ENCODE results near the gene CCL16.

CCL16 gene

GRCh38 chr17:36017799-36018198 is 36.5 kb upstream of the CCL16 start, which contains the start of gene CCL23:
Gene CCL23, minus strand, starts transcription at chr17:36017972. Its CDS starts 75 bp downstream, at chr17:36017897.
- TF ChIP-seq SIN3A (IDR thresholded peaks at IDR 0.05; ENCODE audit: borderline replicate concordance, insufficient read depth, low read length), result no peak
- no peak for TF ChIP-seq FOXP2 (optimal IDR thresholded peaks at IDR 0.05; ENCODE audit: borderline replicate concordance, extremely low read depth, extremely low read length, insufficient read depth)
- TF ChIP-seq TAF1 (IDR thresholded peaks at IDR 0.05; ENCODE audit: borderline replicate concordance, insufficient read depth, low read length), result no peak
- no peak for TF ChIP-seq POLR2AphosphoS5 (IDR thresholded peaks at IDR 0.05; ENCODE audit: low read depth, low read length)
- TF ChIP-seq, protein P1, sequence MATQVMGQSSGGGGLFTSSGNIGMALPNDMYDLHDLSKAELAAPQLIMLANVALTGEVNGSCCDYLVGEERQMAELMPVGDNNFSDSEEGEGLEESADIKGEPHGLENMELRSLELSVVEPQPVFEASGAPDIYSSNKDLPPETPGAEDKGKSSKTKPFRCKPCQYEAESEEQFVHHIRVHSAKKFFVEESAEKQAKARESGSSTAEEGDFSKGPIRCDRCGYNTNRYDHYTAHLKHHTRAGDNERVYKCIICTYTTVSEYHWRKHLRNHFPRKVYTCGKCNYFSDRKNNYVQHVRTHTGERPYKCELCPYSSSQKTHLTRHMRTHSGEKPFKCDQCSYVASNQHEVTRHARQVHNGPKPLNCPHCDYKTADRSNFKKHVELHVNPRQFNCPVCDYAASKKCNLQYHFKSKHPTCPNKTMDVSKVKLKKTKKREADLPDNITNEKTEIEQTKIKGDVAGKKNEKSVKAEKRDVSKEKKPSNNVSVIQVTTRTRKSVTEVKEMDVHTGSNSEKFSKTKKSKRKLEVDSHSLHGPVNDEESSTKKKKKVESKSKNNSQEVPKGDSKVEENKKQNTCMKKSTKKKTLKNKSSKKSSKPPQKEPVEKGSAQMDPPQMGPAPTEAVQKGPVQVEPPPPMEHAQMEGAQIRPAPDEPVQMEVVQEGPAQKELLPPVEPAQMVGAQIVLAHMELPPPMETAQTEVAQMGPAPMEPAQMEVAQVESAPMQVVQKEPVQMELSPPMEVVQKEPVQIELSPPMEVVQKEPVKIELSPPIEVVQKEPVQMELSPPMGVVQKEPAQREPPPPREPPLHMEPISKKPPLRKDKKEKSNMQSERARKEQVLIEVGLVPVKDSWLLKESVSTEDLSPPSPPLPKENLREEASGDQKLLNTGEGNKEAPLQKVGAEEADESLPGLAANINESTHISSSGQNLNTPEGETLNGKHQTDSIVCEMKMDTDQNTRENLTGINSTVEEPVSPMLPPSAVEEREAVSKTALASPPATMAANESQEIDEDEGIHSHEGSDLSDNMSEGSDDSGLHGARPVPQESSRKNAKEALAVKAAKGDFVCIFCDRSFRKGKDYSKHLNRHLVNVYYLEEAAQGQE (IDR thresholded peaks at IDR 0.05; ENCODE audit: insufficient read depth in 1 of 2, low read depth in 2 of 2, low read length in 2 of 2), result no peak

- no peak for TF ChIP-seq POLR2AphosphoS5 (IDR thresholded peaks at IDR 0.05; ENCODE audit: low read depth, low read length)
- TF ChIP-seq FOXP2 (optimal IDR thresholded peaks at IDR 0.05; ENCODE audit: borderline replicate concordance, extremely low read depth, extremely low read length, insufficient read depth), result no peak
- TF ChIP-seq, protein P1 (IDR thresholded peaks at IDR 0.05; ENCODE audit: insufficient read depth in 1 of 2, low read depth in 2 of 2, low read length in 2 of 2), result no peak
- TF ChIP-seq TAF1 (IDR thresholded peaks at IDR 0.05; ENCODE audit: borderline replicate concordance, insufficient read depth, low read length), result no peak
- no peak for TF ChIP-seq SIN3A (IDR thresholded peaks at IDR 0.05; ENCODE audit: borderline replicate concordance, insufficient read depth, low read length)
Measured at GRCh38 chr17:36016555-36016954, 35.3 kb upstream of the CCL16 start.

GRCh38 chr17:36014946-36015345 is 33.6 kb upstream of the CCL16 start:
- no peak for TF ChIP-seq POLR2AphosphoS5 (IDR thresholded peaks at IDR 0.05; ENCODE audit: low read depth, low read length)
- no peak for TF ChIP-seq TAF1 (IDR thresholded peaks at IDR 0.05; ENCODE audit: borderline replicate concordance, insufficient read depth, low read length)
- no peak for TF ChIP-seq SIN3A (IDR thresholded peaks at IDR 0.05; ENCODE audit: borderline replicate concordance, insufficient read depth, low read length)
- TF ChIP-seq, protein P1 (IDR thresholded peaks at IDR 0.05; ENCODE audit: insufficient read depth in 1 of 2, low read depth in 2 of 2, low read length in 2 of 2), result no peak
- no peak for TF ChIP-seq FOXP2 (optimal IDR thresholded peaks at IDR 0.05; ENCODE audit: borderline replicate concordance, extremely low read depth, extremely low read length, insufficient read depth)

DNA sequence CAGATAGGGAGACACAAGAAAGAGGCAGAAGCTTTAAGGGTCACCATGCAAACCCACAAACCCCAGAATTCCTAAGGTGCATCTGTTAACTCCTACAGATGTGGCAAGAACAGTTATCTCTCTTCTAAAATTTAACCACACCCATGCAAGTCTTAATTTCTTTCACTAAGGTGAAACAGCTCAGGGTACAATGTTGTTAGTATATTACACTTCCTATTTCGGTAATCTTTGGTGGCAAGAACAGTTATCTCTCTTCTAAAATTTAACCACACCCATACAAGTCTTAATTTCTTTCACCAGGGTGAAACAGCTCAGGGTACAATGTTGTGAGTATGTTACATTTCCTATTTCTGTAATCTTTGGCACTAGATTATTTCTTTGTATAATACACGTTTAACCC is 29.9 kb upstream of the CCL16 start:
- TF ChIP-seq FOXP2 (optimal IDR thresholded peaks at IDR 0.05; ENCODE audit: borderline replicate concordance, extremely low read depth, extremely low read length, insufficient read depth), result no peak

- TF ChIP-seq, protein P1 (IDR thresholded peaks at IDR 0.05; ENCODE audit: insufficient read depth in 1 of 2, low read depth in 2 of 2, low read length in 2 of 2), result no peak
- no peak for TF ChIP-seq SIN3A (IDR thresholded peaks at IDR 0.05; ENCODE audit: borderline replicate concordance, insufficient read depth, low read length)
- no peak for TF ChIP-seq POLR2AphosphoS5 (IDR thresholded peaks at IDR 0.05; ENCODE audit: low read depth, low read length)
- no peak for TF ChIP-seq FOXP2 (optimal IDR thresholded peaks at IDR 0.05; ENCODE audit: borderline replicate concordance, extremely low read depth, extremely low read length, insufficient read depth)
- no peak for TF ChIP-seq TAF1 (IDR thresholded peaks at IDR 0.05; ENCODE audit: borderline replicate concordance, insufficient read depth, low read length)
Measured at GRCh38 chr17:36008998-36009665, 27.8 kb upstream of the CCL16 start.
